SIG-M5 treated with dmso at 0.1 percent for 504 hours (cell line): ENCODE data around the gene PTN.
"Not testable (repeated sequence)": the region's sequence is repeated elsewhere in the genome, so short reads cannot be mapped to it uniquely, and the experiment has no call there.

ENCODE experiments used
- DNase-seq: peaks from one replicate; lab custom pipeline; 2025; ENCODE audit not compliant: unreplicated experiment; lab: John Stamatoyannopoulos, UW

The PTN gene

GRCh38 chr7:137268001-137268865 lies 75.3 kb downstream of the PTN start:
- not testable (repeated sequence) for DNase-seq

GRCh38 chr7:137266764-137267163 lies 76.8 kb downstream of the PTN start:
- no peak for DNase-seq

DNA sequence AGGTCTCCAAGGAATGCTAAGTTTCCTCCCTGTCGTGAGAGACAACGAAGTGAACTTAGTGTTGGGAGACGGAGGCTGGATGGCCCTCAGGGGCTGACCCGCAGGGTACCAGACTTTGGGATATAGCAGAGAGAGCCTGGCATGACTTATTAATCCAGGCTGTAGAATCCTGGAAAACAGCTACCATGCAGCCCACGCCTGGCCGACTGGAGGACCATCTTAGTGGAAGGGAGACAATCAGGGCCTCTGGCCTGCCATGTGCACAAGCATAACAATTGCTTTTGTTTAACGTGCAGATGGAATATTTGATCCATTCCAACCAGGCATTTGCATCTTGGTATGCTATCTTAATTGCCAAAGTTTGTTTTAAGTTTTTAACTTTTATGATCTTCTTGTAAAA lies 78.1 kb downstream of the PTN start:
- not testable (repeated sequence) for DNase-seq

GRCh38 chr7:137262599-137262998 lies 80.9 kb downstream of the PTN start:
- DNase-seq = no peak

GRCh38 chr7:137258552-137258951 lies 85.0 kb downstream of the PTN start:
- DNase-seq = no peak

DNA sequence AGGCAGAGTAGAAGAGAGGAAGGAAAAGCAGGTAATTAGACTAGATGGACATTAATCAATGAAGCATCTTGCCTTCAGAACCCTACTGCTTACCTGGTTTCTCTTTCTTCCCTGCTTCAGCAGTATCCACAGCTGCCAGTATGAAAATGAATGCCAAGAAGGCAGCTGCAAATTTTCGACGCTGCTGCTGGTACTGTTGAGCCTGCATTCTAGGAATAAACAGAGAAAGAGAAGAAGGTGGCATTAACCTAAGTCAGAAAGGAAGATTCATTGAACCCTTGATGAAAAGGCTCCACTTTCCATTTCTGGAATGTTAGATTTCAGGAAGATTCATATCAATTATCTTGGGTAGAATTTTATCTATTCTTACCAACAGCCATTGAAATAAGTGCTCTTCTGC lies 88.8 kb downstream of the PTN start:
- no peak for DNase-seq

GRCh38 chr7:137245890-137246289 lies 97.6 kb downstream of the PTN start:
- no peak for DNase-seq

DNA sequence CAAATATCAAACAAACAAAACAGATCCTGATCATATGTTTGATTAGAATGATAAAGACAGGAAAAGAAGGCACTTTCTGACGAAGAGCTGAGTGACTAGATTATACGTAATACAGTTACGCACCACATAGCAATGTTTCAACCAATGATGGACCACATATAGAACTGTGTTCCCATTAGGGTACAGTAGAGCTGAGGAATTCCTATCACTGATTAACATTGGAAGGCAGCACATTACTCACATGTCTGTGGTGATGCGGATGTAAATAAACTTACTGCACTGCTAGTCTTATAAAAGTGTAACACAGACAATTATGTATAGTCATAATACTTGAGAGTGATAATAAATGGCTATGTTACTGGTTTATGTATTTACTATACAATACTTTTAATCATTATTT lies 98.3 kb downstream of the PTN start:
- DNase-seq = no peak

DNA sequence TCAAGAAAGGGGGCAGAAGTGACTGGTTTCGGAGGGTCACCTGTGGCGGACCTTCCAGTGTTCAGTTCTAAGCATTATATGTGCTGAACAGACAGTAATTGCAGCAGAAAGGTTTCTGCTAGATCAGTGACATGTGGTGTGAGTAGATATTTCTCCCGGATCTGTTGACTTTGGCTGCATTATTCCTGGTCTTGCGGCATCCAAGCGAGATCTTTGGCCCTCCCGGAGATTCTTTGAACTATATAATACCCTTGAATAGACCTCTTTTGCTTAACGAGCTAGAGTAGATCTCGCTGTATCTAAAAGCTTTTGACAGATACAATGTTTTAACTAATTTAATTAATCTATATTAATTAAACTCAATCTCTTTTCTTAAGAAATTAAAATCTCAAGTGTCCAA lies 99.8 kb downstream of the PTN start:
- no peak for DNase-seq

- no peak for DNase-seq
Measured at GRCh38 chr7:137242616-137243015, 100.9 kb downstream of the PTN start.

GRCh38 chr7:137241655-137242360 lies 101.7 kb downstream of the PTN start:
- DNase-seq = no peak

DNA sequence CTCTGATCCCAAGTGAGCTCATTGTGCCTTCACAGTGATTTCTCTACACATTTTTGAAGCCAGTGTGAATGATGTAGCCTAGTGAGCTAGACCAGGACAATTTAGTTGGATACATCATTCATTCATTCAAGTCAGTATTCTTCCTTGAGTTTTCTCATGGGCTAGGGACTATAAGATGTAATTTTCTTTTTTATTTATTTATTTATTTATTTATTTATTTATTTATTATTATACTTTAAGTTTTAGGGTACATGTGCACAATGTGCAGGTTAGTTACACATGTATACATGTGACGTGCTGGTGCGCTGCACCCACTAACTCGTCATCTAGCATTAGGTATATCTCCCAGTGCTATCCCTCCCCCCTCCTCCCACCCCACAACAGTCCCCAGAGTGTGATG lies 104.3 kb downstream of the PTN start:
- not testable (repeated sequence) for DNase-seq

DNA sequence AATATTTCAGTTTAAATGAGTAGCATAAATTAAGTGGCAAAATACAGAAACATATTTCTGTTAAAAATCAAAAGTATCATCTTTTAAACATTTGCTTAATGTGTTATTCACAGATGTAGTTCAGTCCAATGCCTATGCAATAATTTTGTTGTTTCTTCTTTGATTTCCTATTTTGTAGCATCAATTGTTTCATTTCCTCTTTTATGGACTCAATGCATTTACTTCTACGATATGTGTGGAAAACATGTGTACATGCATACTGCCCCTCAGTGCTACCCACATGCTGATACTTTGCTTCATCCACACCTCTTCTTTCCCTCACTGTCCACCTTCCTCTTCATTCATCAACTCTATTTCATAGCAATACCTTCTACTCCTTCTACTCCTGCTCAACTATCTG lies 108.1 kb downstream of the PTN start:
- no peak for DNase-seq

GRCh38 chr7:137231167-137231566 lies 112.4 kb downstream of the PTN start:
- no peak for DNase-seq

DNA sequence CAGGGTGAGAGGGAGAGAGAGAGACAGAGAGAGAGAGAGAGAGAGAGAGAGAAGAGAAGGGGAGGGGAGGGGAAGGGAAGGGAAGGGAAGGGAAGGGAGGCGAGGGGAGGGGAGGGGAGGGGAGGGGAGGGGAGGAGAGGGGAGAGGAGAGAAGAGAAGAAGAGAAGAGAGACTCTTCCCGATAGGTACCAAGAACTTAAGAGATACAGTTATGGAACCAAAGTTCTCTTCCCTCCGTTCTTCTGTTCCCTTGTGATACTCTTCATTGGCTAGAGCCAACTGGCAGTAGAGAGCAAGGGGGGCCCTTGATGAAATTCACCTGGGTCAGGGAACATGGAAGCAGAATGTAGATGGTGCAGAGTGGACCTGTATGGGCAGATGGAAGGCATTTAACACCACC lies 122.1 kb downstream of the PTN start:
- DNase-seq = no peak

DNA sequence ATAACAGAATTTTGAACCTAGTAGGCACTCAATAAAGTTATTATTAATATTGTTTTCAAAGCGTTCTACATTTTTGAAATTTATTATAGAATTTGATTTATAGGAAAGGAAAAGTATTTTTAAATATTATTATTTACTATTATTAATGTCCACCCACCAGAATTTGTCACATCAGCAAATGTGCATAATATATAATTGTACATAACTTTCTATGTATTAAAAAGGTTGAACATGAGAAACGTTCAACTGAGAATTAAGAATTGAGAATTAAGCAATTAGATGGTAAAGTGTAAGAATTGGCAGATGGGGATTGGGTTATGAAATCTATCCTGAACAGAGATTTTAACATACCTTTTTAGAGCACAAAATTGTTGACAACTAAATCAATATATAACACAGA lies 129.8 kb downstream of the PTN start:
- no peak for DNase-seq

DNA sequence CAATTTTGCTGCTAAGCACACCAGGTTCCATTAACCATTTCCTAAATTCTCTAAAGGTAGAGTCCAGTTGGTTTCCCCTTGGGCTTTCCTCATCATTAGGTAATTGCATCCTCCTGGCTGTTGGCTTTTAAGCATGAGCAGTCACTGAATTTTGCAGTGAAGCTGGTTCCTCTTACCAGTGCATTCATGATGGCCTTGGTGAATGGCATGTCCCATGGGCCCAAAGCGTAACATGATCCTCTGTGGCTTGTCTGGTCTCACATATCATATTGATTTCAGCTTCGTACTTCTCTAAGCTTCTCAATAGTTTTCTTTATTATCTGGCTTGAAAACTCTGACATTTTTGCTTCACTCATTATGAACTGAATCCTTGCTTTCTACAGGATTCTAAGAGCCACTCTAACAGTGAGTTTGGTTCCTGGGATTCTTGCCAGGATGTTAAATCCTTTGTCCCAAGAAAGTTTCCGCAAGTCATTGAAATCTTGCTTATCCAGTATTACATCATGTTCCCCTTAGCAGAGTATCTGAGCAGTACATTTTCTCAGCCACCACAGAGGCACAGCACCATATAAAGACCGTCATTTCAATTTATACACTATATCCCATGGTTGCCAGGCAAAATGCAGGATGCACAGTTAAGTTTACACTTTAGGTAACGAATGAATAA lies 134.2 kb downstream of the PTN start:
- no peak for DNase-seq

GRCh38 chr7:137206770-137207169 lies 136.8 kb downstream of the PTN start:
- no peak for DNase-seq

DNA sequence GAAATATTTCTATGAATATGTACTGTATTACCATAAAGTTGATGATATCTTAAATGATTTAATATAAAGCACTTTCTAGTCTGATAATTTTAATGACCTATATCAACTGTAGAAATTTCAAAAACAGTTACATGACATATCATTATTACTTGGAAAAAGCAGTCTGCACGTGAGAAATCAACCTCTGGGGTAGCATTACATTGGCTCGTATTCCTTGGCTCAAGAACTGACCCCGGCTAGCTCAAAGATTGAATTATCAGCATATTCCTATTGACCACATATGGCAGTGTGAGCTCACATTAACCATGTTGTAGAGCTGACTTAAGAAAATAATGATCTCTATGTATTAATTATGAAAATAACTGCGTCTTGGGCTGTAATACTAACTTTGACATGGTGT lies 139.3 kb downstream of the PTN start:
- no peak for DNase-seq

GRCh38 chr7:137203351-137203750 lies 140.2 kb downstream of the PTN start:
- no peak for DNase-seq

- DNase-seq = no peak
Measured at GRCh38 chr7:137196648-137197047, 146.9 kb downstream of the PTN start.

DNA sequence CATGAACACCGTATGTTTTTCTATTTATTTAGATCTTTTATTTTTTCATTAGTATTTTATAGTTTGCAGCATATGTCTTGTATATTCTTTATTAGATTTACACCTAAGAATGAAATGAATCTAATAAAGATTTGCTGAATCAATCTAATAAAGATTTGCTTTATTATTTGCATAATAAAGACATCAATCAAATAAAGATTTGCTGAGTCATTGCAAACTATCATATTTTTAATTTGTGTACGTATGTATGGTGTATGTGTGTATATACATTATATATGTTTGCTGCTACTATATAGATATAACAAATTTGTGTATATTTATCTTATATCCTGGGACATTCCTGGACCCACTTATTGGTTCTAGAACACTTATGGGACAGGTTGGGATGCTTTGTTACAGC lies 147.5 kb downstream of the PTN start:
- no peak for DNase-seq
